ENCODE measurements around the gene SUN5.

SUN5 gene

DNA sequence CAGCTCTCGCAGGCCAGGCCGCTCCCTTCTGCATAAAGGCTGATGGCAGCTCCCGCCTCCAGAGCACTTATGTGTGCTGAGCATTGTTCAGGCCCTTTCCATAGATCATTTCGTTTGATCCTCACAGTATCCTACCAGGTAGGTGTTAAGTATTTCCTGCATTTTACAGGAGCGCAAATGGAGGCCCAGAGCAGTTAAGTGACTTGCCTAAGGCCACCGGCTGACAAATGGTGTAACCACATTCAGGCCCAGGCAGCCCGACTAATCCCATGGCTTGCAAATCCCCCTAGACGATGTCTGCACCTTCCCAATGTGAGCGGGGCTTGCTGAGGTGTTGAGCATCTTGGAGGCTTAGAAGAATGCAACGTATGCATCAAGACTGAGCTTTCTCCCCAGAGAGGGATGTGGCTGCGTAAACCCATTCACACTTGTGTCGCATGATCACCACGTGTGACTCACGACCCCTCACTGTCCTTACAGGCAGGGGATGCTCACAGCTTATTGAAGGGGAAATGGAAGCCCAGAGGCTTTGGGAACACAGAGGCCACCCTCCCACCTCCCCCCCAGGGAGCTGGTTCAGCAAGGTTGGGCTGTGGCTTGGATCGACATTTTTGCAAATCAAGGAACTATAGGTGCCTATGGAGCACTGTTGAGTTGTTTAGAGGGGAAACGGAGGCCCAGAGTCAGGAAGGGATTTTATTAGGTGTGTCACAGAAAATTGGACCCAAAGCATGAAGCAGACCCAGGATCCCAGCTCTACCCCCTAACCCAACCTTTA lies 10.3 kb upstream of the SUN5 start:
- DNase-seq (ENCODE audit: low read depth in 4 of 4, low spot score in 1 of 4): no peak

GRCh38 chr20:33013701-33014326 lies 9.6 kb upstream of the SUN5 start:
- DNase-seq (ENCODE audit: low read depth in 4 of 4, low spot score in 1 of 4): no peak

DNA sequence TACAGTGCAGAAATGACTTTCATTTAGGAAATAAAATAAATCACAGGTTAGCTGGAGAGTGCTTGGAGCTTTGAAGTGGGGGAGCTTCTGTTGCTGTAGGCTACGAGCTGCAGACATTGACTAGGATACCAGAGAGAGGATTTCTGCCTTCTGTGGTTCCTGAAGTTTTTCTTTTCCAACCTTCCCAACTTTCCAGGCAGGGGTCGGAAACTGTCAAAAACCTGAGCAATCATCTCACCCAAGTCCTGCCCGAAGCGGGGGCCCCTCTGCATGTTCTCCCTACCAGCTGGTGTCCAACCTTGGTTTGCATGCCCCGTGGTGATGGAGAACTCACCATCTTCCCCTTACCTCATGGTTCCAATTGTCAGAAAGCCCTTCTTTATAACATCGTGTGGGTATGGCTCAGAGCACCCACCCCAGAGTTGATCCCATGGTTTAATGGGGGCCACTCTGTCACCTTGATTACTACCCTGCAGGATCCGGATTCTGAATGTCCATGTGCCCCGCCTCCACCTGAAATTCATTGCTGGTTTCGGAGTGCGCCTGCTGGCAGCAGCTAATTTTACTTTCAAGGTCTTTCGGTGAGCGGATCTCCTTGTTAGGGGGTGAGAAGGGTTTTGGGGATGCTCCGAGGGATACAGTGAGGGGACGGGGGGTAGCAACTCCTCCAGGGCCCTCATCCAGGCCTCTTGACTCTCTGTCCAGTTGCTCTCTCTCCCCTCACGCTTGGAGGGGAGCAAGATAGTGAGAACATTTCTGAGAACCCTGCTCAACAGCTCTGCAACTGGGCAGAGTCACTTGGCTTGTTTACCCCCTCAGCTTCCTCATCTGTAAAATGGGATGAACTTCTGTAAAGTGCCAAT lies 8.3 kb upstream of the SUN5 start:
- DNase-seq (ENCODE audit: low read depth in 4 of 4, low spot score in 1 of 4): no peak

DNA sequence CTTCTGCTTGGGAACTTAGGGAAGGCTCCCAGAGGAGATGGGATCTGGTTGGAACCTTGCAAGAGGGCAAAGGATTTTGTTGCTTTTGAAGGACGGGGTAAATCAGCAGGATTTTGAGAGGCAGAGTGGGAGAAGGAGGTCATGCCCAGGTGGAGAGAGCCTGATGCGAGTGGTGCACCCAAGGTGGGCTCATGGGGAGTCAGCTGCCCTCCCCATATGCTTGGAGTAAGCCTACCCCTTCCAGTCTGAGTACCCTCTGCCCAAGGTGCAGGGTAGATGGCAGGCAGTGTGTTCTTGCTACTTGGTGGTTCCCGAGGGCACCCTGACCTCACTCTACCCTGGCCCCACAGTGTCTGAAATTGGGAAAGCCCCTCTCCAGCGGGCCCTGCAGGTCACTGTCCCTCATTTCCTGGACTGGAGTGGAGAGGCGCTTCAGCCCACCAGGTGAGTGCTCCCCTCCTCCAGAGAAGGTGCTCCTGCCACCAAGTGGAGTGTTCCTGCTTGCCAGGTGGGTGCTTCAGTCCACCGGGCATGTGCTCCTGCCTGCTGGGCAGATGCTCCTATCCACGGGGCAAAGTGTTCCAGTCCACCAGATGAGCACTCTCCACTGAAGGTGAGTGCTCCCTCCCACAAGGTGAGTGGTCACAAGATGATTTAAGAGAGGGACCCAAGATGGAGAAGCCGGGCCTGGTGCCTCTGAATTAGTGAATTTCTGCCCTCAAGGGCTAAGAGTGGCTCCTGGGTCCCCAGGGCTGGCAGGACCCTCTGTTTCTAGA lies 6.6 kb upstream of the SUN5 start:
- DNase-seq (ENCODE audit: low read depth in 4 of 4, low spot score in 1 of 4): no peak

DNA sequence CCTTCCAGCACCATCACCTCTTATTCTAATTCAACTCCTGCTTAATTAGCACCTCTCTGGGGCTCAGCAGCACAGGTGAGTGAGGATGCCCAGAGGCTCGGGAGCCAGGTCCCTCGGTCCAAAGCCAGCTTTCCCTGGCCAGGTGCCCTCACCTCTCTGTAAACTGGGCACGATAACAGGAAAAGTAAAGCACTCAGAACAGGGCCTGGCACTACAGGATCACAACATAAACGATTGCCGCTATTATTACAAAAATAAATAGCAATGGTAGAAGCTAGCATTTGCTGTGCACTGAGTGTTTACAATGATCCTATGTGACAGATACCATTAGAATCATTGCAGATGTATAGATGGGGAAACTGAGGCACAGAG lies 5.9 kb upstream of the SUN5 start:
- DNase-seq (ENCODE audit: low read depth in 4 of 4, low spot score in 1 of 4): no peak

DNA sequence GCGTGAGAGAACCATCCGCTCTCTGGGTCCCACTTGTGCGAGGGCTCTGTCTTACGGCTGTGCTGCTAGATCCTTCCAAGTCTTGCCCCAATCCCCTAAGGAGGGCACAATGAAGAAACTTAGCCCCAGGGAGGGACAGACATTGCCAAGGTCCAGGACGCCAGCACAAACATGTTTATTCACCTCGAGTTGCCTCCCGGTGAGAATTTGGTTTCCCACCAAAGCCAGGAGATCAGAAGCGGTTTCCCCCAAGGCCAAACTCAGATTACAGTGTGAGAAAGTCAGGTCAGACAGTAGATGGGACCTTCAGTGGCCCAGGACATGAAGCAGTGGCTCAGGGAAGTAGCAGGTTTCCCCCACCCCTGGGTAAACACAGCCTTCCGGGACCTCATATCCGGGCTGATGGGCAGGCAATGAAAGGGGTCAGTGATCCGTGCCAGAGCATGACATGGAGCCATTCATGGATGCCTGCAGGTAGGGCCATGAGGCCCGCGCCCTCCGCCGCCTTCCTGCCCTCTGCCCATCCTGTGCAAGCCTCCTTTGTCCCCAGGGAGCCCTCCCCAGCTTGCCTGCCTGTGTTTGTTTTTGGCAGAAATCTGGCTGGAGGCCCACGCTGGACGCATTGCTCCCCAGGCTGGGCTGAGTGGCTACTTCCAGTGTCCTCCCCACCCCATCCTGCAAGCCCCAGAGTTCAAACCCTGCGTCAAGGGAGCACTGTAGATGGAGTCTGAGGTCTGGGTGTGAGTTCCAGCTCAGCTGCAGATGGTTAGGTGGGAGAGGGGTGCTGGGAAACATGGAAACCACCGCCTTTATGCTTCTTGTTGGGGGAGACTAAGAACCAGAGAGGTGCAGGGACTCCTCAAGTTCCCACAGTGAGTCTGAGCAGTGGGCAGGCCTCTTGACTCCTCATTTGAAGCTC lies 5.2 kb upstream of the SUN5 start:
- DNase-seq (ENCODE audit: low read depth in 4 of 4, low spot score in 1 of 4): no peak

DNA sequence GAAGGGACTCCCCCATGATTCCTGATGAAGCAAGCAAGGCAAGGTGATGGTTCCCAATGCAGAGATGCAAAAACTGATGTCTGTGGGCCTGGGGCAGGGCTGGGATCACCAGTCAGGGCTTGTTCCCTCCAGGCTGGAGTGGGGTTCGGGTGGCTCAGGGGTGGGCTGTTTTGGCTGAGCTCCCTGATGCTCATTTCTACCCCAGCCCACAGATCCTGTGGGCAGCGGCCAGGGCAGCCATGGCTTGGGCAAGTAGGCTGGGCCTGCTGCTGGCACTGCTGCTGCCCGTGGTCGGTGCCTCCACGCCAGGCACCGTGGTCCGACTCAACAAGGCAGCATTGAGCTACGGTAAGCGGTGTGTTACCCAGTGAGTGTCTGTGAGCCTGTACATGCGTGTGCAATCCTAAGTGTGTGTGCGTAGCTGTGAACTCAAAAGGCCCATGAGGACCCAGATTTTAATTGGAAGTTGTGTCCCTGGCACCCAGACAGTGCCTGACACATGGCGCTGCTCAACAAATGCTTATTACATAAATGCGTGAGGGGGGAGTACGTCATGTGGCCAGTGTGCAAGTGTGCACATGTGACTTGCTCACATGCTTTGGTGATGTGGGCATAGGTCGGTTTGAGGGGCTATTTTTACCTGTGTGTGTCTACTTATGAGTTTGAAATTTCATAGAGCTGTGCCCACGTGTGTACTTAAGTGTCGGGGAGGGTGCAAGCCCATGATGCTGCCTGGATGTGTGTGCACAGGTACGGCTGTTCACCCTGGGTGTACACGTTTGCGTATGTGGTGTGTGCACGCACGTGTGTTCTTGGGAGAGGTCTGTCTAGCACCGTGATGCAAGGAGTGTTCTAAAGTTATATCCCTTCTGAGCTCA lies 4.3 kb upstream of the SUN5 start:
- no peak for DNase-seq (ENCODE audit: low read depth in 4 of 4, low spot score in 1 of 4)

DNA sequence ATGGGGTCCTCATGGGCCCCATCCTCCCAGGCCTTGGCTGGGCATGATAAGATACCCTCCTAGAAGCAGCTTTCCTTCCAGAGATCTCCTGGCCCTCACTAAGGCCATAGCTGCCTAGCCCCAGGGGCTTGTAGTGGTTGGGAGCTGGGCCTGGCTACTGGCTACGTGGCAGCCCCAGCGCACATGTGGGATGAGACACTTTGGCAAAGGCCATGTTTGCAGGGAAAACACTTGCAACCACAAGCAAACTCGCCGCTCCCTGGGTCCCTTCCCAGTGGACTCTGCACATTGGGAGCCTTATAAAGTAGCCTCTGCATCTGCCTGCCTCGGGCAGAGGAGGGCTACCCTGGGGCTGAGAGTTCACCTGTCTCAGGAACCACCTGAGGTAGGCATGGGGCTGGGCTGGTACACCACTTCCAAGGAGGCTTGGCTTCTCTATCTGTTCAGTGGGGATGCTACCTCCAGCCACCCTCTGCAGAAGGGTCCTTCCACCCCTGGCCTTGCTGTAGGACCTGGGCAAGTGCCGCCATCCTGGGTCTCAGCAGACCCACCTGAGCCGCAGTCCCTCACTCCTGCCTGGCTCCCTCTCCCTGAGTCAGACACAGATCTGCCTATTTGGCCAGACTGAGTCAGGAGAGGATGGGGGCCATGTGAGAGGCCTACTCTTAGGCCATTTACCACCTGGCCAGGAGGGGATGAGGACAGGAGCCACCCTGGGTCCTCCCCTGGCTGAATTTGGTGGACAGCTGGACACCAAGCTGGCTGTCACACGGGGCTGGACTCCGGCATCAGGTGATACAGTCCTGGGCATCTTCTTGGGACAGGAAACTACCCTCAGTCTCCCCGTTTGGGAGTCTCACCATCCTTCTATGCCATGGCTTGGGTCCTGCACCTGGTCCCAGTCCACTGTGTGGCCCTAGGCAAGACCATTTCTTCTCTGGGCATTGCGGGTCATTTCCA lies 3.4 kb upstream of the SUN5 start, which contains the start of gene BPIFB2:
Gene BPIFB2 (plus strand): TSS at position 329 of the 960 bp plus-strand sequence. CDS start 871 bp downstream, outside the sequence.
- no peak for DNase-seq (ENCODE audit: low read depth in 4 of 4, low spot score in 1 of 4)

GRCh38 chr20:33006776-33007375 lies 2.6 kb upstream of the SUN5 start:
- DNase-seq (ENCODE audit: low read depth in 4 of 4, low spot score in 1 of 4): no peak

DNA sequence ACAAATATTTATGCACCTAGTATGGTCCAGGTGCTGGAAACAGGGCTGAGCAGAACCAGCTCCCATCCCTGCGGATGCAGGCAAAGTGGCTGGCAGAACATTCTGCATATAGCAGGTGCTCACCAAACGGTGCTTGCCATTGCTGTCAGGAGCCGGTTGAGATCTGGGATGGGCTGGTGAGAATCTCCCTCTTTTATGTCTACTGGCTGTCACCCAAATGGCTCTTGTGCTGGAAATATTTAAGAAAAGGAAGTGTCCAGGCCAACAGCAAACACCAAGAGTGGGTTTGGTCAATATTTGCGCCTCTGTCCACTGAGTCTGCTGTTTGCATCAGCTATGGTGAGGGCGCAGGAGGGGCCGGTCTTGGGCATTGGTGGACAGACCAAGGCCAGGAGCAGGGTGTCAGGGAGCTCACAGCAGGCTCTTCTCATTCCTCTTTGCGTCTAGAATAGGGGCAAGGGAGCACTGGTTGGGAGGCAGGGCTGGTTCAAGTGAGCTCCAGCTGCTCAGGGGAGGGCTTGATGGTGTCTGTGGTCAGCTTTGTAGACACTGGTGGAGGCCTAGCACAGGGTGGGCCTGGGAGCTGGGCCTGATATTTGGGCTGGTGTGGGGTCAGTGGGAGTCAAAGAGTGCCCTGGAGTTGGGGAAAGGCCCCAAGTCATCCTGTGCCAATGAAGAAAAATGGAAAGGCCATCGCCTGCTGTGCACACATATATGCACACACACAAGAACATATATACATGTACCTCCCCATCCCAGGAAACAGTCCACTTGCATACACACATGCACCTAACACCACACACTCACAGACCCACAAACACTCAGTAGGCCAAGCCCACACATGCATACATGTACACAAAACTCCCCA lies 1.9 kb upstream of the SUN5 start:
- no peak for DNase-seq (ENCODE audit: low read depth in 4 of 4, low spot score in 1 of 4)

DNA sequence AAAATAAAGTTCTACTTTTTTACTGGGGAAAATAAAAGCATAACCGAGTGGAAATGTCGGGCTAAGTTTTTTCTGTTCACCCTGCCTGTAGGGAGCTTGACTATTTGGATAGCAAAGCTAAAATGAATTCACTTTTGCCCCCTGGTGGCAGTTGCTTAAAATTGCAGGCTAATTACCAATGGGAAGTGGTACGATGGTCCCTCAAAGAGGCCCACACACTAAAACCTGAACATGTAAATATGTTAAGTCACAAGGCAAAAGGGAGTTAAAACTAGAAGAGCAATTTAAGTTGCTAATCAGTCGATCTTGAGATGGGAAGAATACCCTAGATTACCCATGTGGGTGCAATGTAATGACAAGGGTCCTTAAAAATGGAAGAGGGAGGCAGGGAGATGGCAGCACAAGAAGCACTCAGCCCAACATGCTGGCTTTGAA lies 916 bp upstream of the SUN5 start:
- DNase-seq (ENCODE audit: low read depth in 4 of 4, low spot score in 1 of 4): peak in 2 of 4 experiments; percentile 7 to 13

GRCh38 chr20:33002087-33002808 lies 2.0 kb downstream of the SUN5 start:
- DNase-seq (ENCODE audit: low read depth in 4 of 4, low spot score in 1 of 4): no peak

GRCh38 chr20:33000802-33001466 lies 3.3 kb downstream of the SUN5 start:
- DNase-seq (ENCODE audit: low read depth in 4 of 4, low spot score in 1 of 4): no peak

DNA sequence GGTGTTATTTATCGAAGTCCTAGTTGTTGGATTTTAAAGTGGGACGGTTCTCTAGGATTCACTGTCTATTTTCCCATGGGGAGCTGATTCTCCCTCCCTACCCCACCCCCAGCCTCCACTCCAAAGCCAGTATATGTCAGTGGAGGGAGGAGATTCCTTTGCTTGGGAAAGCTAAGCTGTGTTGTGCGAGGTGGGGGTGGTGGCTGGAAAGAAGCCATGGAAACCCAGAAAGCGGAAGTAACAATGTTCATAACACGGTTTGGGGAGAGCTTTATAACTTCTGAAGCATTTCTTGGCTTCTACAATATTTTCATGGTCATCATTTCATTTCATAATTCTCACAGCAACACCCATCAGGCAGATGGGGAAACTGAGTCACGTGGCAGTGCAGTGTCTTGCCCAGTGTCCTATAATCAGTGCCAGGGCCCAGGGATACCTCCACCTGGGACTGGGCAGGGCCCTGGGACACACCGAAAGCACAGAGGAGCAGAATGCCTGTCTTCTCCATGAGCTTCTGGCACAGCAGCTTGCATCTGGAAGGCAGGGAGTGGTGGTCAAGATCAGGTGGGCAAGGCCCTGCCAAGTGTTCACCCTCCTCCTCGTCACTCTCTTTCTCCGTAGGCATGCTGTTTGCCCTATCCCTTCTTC lies 4.5 kb downstream of the SUN5 start:
- DNase-seq (ENCODE audit: low read depth in 4 of 4, low spot score in 1 of 4): no peak

- DNase-seq (ENCODE audit: low read depth in 4 of 4, low spot score in 1 of 4): no peak
These were observed 6.8 kb downstream of the SUN5 start for GRCh38 chr20:32997431-32997830.
